MM.1S (cell line): ENCODE data around the gene FCHO1.

Experiments
- CTCF ChIP-seq: fragments of 300-600 bp; sonication (generic); IDR thresholded peaks from 2 replicates; pipeline ENCODE4 v1.5.1; 2016; ENCODE audit warnings: antibody characterized with exemption, low read length, mixed read lengths
- EZH2 ChIP-seq: fragments of 300-600 bp; sonication (generic); optimal IDR thresholded peaks from 2 replicates; pipeline ENCODE3; 2017; ENCODE audit warnings: low read depth, mild to moderate bottlenecking, antibody characterized with exemption, low read length, mixed read lengths
- EZH2phosphoT487 ChIP-seq: fragments of 300-600 bp; sonication (generic); IDR thresholded peaks from 2 replicates; pipeline ENCODE4 v1.6.1; 2018; ENCODE audit warnings: antibody characterized with exemption, low read length

- TF ChIP-seq CTCF (no peak), EZH2phosphoT487 (no peak), EZH2 (no peak)
These were observed 83.3 kb downstream of the FCHO1 start for GRCh38 chr19:17834350-17835181.
